Measurements from ENCODE around the gene GABRB2.

The GABRB2 gene

DNA sequence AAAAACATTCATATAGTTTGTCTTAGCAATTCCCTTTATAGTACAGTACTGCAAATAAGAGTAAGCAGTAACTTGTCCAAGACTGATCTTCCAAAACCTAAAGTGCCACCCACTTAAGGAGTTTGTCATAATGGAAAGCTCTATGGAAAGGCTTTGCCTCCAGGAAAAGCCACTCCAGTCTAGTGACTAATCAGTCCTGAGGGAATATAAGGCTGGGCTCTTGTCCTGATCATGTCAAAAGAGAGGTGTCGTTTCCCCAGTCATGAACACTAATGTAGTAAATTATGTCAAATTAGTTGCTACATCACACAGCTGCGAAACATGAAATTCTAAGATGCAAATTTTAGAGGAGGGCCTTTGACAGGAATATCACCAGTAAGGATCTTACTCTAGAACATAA, 271.6 kb downstream of the GABRB2 start:
- TF ChIP-seq USF1 (IDR thresholded peaks at IDR 0.05) (no peak), YY1 (IDR thresholded peaks at IDR 0.05; ENCODE audit: low read depth) (no peak), TEAD4 (IDR thresholded peaks at IDR 0.05) (no peak), RAD21 (IDR thresholded peaks at IDR 0.05; ENCODE audit: low read depth) (no peak), CREB1 (IDR thresholded peaks at IDR 0.05; ENCODE audit: low read depth) (no peak), EGR1 (IDR thresholded peaks at IDR 0.05) (no peak), TCF12 (IDR thresholded peaks at IDR 0.05; ENCODE audit: low read depth) (no peak), ZBTB7A (IDR thresholded peaks at IDR 0.05; ENCODE audit: low read depth) (no peak)
- TF ChIP-seq, protein P1, sequence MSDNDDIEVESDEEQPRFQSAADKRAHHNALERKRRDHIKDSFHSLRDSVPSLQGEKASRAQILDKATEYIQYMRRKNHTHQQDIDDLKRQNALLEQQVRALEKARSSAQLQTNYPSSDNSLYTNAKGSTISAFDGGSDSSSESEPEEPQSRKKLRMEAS (IDR thresholded peaks at IDR 0.05) = no peak

GRCh38 chr5:161273410-161273809, 273.1 kb downstream of the GABRB2 start:
- no peak for TF ChIP-seq FOXM1 (IDR thresholded peaks at IDR 0.05; ENCODE audit: borderline replicate concordance, low read depth)

GRCh38 chr5:161271816-161272215, 274.7 kb downstream of the GABRB2 start:
- TF ChIP-seq FOXM1 (IDR thresholded peaks at IDR 0.05; ENCODE audit: borderline replicate concordance, low read depth) (no peak), ZBTB7A (IDR thresholded peaks at IDR 0.05; ENCODE audit: low read depth) (no peak), TAF1 (IDR thresholded peaks at IDR 0.05; ENCODE audit: low read depth) (no peak), YY1 (IDR thresholded peaks at IDR 0.05; ENCODE audit: low read depth) (no peak), TEAD4 (IDR thresholded peaks at IDR 0.05) (no peak)
- TF ChIP-seq, protein P1 (IDR thresholded peaks at IDR 0.05) = no peak
- TF ChIP-seq, protein P2, sequence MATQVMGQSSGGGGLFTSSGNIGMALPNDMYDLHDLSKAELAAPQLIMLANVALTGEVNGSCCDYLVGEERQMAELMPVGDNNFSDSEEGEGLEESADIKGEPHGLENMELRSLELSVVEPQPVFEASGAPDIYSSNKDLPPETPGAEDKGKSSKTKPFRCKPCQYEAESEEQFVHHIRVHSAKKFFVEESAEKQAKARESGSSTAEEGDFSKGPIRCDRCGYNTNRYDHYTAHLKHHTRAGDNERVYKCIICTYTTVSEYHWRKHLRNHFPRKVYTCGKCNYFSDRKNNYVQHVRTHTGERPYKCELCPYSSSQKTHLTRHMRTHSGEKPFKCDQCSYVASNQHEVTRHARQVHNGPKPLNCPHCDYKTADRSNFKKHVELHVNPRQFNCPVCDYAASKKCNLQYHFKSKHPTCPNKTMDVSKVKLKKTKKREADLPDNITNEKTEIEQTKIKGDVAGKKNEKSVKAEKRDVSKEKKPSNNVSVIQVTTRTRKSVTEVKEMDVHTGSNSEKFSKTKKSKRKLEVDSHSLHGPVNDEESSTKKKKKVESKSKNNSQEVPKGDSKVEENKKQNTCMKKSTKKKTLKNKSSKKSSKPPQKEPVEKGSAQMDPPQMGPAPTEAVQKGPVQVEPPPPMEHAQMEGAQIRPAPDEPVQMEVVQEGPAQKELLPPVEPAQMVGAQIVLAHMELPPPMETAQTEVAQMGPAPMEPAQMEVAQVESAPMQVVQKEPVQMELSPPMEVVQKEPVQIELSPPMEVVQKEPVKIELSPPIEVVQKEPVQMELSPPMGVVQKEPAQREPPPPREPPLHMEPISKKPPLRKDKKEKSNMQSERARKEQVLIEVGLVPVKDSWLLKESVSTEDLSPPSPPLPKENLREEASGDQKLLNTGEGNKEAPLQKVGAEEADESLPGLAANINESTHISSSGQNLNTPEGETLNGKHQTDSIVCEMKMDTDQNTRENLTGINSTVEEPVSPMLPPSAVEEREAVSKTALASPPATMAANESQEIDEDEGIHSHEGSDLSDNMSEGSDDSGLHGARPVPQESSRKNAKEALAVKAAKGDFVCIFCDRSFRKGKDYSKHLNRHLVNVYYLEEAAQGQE (IDR thresholded peaks at IDR 0.05; ENCODE audit: low read depth) = no peak

- TF ChIP-seq FOXM1 (IDR thresholded peaks at IDR 0.05; ENCODE audit: borderline replicate concordance, low read depth) (no peak), TEAD4 (IDR thresholded peaks at IDR 0.05) (no peak), EP300 (IDR thresholded peaks at IDR 0.05; ENCODE audit: borderline replicate concordance) (no peak), EGR1 (IDR thresholded peaks at IDR 0.05) (no peak), RAD21 (IDR thresholded peaks at IDR 0.05; ENCODE audit: low read depth) (no peak), CREB1 (IDR thresholded peaks at IDR 0.05; ENCODE audit: low read depth) (no peak), TCF12 (IDR thresholded peaks at IDR 0.05; ENCODE audit: low read depth) (no peak)
- TF ChIP-seq, protein P2 (IDR thresholded peaks at IDR 0.05; ENCODE audit: low read depth) = no peak
- TF ChIP-seq, protein P1 (IDR thresholded peaks at IDR 0.05) = no peak
Measured at GRCh38 chr5:161269125-161269524, 277.4 kb downstream of the GABRB2 start.

GRCh38 chr5:161266954-161267353, 279.6 kb downstream of the GABRB2 start:
- TF ChIP-seq CREB1 (IDR thresholded peaks at IDR 0.05; ENCODE audit: low read depth) = no peak
- no peak for TF ChIP-seq ZBTB7A (IDR thresholded peaks at IDR 0.05; ENCODE audit: low read depth)
- no peak for TF ChIP-seq TEAD4 (IDR thresholded peaks at IDR 0.05)
- TF ChIP-seq YY1 (IDR thresholded peaks at IDR 0.05; ENCODE audit: low read depth) = no peak
- TF ChIP-seq, protein P2 (IDR thresholded peaks at IDR 0.05; ENCODE audit: low read depth) = no peak
- TF ChIP-seq TAF1 (IDR thresholded peaks at IDR 0.05; ENCODE audit: low read depth) = no peak
- TF ChIP-seq EP300 (IDR thresholded peaks at IDR 0.05; ENCODE audit: borderline replicate concordance) = no peak
- no peak for TF ChIP-seq CEBPB (IDR thresholded peaks at IDR 0.05)
- TF ChIP-seq TCF12 (IDR thresholded peaks at IDR 0.05; ENCODE audit: low read depth) = no peak
- no peak for TF ChIP-seq EGR1 (IDR thresholded peaks at IDR 0.05)
- TF ChIP-seq NFIC (IDR thresholded peaks at IDR 0.05) = no peak
- no peak for TF ChIP-seq FOXM1 (IDR thresholded peaks at IDR 0.05; ENCODE audit: borderline replicate concordance, low read depth)
- TF ChIP-seq, protein P1 (IDR thresholded peaks at IDR 0.05) = no peak
- TF ChIP-seq RAD21 (IDR thresholded peaks at IDR 0.05; ENCODE audit: low read depth) = no peak
- TF ChIP-seq USF1 (IDR thresholded peaks at IDR 0.05) = no peak
